Cardiac fibroblast (primary cell): Measurements from ENCODE around the gene NDUFA6.
A peak's percentile ranks its signal among the peaks of the same experiment; 100 is the strongest.

Experiments
- DNase-seq, 2 donors: peaks; one replicate each; pipeline versions ENCODE4 v3.0.0 to v3.0.0-alpha.2; 2010; ENCODE audit warnings: low read depth in 2 of 2
- H3K4me3 ChIP-seq, 2 donors: replicated peaks in 1 of 2; 1 replicate in 1 of 2; 2 replicates in 1 of 2; pipeline ENCODE4 v1.5.1; 2011; ENCODE audit warnings: low read depth in 2 of 2, low read length in 2 of 2, mild to moderate bottlenecking in 2 of 2, moderate library complexity in 1 of 2
- CTCF ChIP-seq: IDR thresholded peaks from one replicate; pipeline ENCODE4 v1.5.1; 2011; ENCODE audit warnings: low read depth, mild to moderate bottlenecking, low read length, inconsistent platforms

The NDUFA6 gene

GRCh38 chr22:42084874-42085273, 5.7 kb downstream of the NDUFA6 start:
- DNase-seq: no peak
- no peak overlapping the region for H3K4me3 ChIP-seq
- TF ChIP-seq CTCF: no peak

GRCh38 chr22:42083119-42083518, 7.5 kb downstream of the NDUFA6 start:
- H3K4me3 ChIP-seq: no peak overlapping the region
- no peak for TF ChIP-seq CTCF
- DNase-seq: no peak

DNA sequence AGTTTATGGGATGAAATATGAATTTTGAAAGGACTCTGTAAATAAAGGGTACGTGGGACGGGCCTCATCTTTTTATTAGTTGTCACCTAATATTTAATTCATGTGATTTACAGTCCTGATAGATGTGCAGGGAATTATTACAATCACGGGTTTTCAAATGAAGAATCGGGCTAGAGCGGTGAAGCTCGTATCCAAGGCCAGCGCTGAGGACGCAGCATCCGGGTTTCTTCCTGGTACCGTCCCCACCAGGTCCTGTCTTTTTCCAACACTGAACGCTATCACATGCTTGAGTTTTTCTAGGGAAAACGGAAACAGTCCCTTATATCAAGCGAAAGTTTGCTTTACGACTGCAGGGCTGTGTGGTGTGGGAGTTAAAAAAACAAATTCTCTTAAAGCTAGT, 10.3 kb downstream of the NDUFA6 start:
- no peak for TF ChIP-seq CTCF
- H3K4me3 ChIP-seq: peak overlapping the region; percentile 73 to 86
- DNase-seq: peak; percentile 46 to 62

GRCh38 chr22:42079319-42080251, 11.0 kb downstream of the NDUFA6 start, which contains the start of gene SMDT1:
Gene SMDT1, plus strand, starts transcription at chr22:42079700. Its CDS starts 69 bp downstream, at chr22:42079769.
- no peak for TF ChIP-seq CTCF
- H3K4me3 ChIP-seq: peak within 1 kb of the TSS; percentile 73 to 86
- peak; percentile 99 for DNase-seq

DNA sequence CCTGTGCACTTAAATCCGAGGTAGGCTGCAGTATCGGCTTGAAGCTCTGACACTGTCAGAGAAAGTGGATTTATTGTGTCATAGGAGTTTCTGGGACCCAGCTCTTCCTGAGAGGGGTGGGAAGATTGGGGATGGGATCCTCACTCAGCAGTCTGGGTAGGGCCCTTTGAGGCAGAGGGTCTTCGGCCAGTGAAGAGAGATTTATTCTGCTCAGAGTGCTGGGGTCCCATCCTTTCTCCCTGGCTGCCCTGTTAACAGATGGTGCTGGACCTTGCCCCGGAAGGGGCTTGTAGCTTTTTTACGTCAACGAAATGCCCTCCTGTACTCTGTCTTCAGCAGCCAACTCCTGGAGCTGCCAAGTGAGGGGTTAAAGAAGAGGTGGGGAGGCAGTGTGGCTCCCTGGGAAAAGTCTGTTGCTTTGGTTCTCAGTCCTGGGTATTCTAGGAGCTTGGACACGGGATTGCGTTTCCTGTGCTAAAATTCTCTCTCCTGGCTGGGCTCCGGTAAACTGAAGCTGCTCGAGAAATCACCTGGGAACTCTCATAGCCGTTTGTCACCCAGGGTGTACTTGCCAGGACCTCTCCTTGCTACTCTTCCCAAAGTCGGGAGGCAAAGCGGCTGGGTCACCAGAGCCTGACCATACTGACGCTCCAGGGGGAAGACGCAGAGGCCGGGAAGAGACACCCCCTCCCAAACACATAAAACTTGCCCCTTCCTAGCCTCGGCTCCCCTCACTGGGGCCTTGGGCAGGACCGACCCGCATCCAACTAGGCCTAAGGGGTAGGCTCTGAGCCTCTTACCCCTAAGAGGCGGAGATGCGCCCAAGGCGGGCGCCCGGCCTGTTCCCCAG, 11.9 kb downstream of the NDUFA6 start:
- no peak for TF ChIP-seq CTCF
- DNase-seq: peak; percentile 30 to 42
- H3K4me3 ChIP-seq: peak overlapping the region; percentile 32 to 86

DNA sequence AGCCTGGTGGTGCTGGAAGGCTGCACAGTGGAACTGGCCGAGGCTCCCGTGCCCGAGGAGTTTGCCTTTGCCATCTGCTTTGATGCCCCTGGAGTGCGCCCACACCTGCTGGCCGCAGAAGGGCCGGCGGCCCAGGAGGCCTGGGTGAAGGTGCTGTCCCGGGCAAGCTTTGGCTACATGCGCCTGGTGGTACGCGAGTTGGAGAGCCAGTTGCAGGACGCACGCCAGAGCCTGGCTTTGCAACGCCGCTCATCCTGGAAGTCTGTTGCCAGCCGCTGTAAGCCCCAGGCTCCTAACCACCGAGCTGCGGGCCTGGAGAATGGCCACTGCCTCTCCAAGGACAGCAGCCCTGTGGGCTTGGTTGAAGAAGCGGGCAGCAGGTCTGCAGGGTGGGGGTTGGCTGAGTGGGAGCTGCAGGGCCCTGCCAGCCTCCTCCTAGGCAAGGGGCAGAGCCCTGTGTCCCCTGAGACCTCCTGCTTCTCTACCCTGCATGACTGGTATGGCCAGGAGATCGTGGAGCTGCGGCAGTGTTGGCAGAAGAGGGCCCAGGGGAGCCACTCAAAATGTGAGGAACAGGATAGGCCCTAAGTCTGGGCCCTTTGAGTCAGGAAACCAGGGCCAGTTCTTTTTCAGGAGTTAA, 13.0 kb downstream of the NDUFA6 start:
- TF ChIP-seq CTCF: no peak
- no peak overlapping the region for H3K4me3 ChIP-seq
- no peak for DNase-seq
